22Rv1 (cell line): Measurements from ENCODE around the gene ERCC6.

Experiments used
- ZFX ChIP-seq: fragments of 450-650 bp; IDR thresholded peaks from 2 replicates; pipeline ENCODE4 v1.6.1; 2017; ENCODE audit warnings: antibody characterized with exemption, borderline replicate concordance
- TF ChIP-seq, protein P1 (sequence below): fragments of 450-650 bp; IDR thresholded peaks from 2 replicates; pipeline ENCODE4 v1.5.1; 2017; ENCODE audit warnings: mild to moderate bottlenecking

DNA sequence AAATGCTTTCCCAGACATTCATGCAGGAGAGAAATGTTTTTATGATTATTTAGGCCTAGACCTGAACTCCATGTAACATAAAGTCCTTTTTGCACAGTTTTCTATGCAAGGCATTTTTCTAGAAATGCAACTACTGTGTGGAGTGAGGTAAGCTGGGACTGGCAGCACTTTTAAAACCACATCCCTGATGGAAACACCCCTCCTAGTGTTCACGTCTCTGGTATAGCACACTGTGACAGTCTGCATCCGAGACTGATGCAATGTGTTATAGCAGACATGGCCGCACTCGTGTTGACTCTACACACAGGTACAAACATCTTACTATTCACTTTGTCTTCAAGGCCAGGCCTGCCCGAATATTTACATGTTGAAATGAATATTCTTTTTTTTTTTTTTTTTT, 19.3 kb upstream of the ERCC6 start:
- TF ChIP-seq, protein P1, sequence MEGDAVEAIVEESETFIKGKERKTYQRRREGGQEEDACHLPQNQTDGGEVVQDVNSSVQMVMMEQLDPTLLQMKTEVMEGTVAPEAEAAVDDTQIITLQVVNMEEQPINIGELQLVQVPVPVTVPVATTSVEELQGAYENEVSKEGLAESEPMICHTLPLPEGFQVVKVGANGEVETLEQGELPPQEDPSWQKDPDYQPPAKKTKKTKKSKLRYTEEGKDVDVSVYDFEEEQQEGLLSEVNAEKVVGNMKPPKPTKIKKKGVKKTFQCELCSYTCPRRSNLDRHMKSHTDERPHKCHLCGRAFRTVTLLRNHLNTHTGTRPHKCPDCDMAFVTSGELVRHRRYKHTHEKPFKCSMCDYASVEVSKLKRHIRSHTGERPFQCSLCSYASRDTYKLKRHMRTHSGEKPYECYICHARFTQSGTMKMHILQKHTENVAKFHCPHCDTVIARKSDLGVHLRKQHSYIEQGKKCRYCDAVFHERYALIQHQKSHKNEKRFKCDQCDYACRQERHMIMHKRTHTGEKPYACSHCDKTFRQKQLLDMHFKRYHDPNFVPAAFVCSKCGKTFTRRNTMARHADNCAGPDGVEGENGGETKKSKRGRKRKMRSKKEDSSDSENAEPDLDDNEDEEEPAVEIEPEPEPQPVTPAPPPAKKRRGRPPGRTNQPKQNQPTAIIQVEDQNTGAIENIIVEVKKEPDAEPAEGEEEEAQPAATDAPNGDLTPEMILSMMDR: no peak
- TF ChIP-seq ZFX: no peak
